Suprapubic skin (tissue), 4 donors: ENCODE data around the gene SFXN5. TPM values are rescaled to one million over a fixed set of nuclear protein-coding genes. Genes with fewer than 3 reads are reported as not detected.

ENCODE experiments used
- DNase-seq, 2 donors: peaks; one replicate each; pipeline ENCODE4 v3.0.0-alpha.2; 2019; ENCODE audit warnings: low spot score in 2 of 2
- H3K27ac ChIP-seq: fragments of 200-600 bp; sonication (generic); one replicate; pipeline ENCODE4 v1.5.1; 2019
- H3K27me3 ChIP-seq: fragments of 200-600 bp; sonication (generic); one replicate; pipeline ENCODE4 v1.5.1; 2019
- H3K36me3 ChIP-seq: fragments of 200-600 bp; sonication (generic); one replicate; pipeline ENCODE4 v1.5.1; 2019
- H3K4me1 ChIP-seq: fragments of 200-600 bp; sonication (generic); one replicate; pipeline ENCODE4 v1.5.1; 2019
- H3K4me3 ChIP-seq: fragments of 200-600 bp; sonication (generic); one replicate; pipeline ENCODE4 v1.5.1; 2019; ENCODE audit warnings: mild to moderate bottlenecking
- H3K9me3 ChIP-seq: fragments of 200-600 bp; sonication (generic); one replicate; pipeline ENCODE4 v1.5.1; 2019
- EP300 ChIP-seq: sonication (generic); formaldehyde crosslinking; IDR thresholded peaks from one replicate; pipeline ENCODE4 v1.6.1; 2017; ENCODE audit warnings: antibody characterized with exemption
- POLR2A ChIP-seq, 2 donors: fragments of 450-650 bp; IDR thresholded peaks; one replicate each; pipeline ENCODE4 v1.6.1; 2017; ENCODE audit warnings: antibody characterized with exemption in 2 of 2, mild to moderate bottlenecking in 2 of 2, moderate library complexity in 2 of 2
- POLR2AphosphoS5 ChIP-seq, 3 donors: sonication (generic); formaldehyde crosslinking; IDR thresholded peaks; one replicate each; pipeline ENCODE4 v1.6.1; 2017; ENCODE audit warnings: antibody characterized with exemption in 3 of 3
- WGBS: methylation state at CpG from one replicate; pipeline ENCODE4 v1.1.5; 2018; 5-methylcytosine and 5-hydroxymethylcytosine counted together
- total RNA-seq, 4 donors: library from RNA; depleted of rRNA; stranded (reverse); fragments of >200 nt; gene quantifications; one replicate each; pipeline ENCODE4 v1.1.0, GENCODE V29; 2016
- TF ChIP-seq, protein P1 (sequence below), 2 donors: fragments of 200-600 bp in 1 of 2; fragments of 450-650 bp in 1 of 2; sonication (generic) in 1 of 2; IDR thresholded peaks; one replicate each; pipeline ENCODE4 v1.5.1; 2016 to 2019; ENCODE audit warnings: antibody characterized with exemption in 2 of 2, mild to moderate bottlenecking in 1 of 2, moderate library complexity in 1 of 2

Gene SFXN5
- total RNA-seq, 4 donors from 2014 or later, result 11.9 to 25.7 (median 18.8) TPM

DNA sequence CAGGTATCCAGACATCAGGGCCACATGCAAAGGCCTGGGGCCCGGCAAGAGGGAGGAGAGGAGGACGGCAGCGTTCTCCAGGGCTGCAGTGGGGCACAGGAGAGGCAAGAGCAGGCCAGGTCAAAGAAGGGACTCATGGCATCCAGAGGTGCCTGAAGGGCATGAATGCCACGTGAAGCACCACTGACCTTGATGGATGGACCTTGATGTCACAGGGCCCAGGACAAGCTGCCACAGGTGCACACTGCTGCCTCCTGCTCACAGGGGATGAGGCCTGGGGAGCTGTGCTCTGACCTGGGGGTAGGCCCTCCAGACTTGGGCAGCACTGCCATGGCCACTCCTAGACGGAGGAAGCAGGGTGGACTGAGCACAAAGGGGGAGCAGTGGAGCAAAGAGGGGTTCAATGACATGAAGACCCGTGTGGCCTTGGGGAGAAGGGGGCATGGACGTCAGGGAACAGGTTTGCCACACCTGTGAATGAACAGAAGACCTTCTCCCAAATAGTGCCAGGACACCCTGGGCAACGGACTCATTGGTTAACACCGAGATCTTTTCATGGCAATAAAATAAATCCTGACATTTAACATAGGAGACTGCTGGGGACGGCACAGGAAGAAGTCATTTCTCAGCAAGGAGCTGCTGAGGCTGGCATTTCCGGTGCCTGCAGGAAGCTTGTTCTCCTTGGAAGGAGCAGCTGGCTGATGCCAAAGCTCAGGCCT is 88.6 kb downstream of the SFXN5 start:
- TF ChIP-seq POLR2AphosphoS5 (IDR thresholded peaks at IDR 0.05) (no peak), EP300 (no peak), POLR2A (IDR thresholded peaks at IDR 0.05) (no peak)
- TF ChIP-seq, protein P1, sequence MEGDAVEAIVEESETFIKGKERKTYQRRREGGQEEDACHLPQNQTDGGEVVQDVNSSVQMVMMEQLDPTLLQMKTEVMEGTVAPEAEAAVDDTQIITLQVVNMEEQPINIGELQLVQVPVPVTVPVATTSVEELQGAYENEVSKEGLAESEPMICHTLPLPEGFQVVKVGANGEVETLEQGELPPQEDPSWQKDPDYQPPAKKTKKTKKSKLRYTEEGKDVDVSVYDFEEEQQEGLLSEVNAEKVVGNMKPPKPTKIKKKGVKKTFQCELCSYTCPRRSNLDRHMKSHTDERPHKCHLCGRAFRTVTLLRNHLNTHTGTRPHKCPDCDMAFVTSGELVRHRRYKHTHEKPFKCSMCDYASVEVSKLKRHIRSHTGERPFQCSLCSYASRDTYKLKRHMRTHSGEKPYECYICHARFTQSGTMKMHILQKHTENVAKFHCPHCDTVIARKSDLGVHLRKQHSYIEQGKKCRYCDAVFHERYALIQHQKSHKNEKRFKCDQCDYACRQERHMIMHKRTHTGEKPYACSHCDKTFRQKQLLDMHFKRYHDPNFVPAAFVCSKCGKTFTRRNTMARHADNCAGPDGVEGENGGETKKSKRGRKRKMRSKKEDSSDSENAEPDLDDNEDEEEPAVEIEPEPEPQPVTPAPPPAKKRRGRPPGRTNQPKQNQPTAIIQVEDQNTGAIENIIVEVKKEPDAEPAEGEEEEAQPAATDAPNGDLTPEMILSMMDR (IDR thresholded peaks at IDR 0.05), result no peak
- Histone ChIP-seq H3K4me3 (no peak overlapping the region), H3K27me3 (no peaks in the 10 kb centered on the region), H3K4me1 (no peaks in the 10 kb centered on the region), H3K9me3 (no peaks in the 10 kb centered on the region), H3K27ac (no peak overlapping the region), H3K36me3 (peaks cover 7% of the 10 kb centered on the region)
- WGBS, result 92% methylated on average over 11 of the region's 11 CpGs
- DNase-seq, result no peak

DNA sequence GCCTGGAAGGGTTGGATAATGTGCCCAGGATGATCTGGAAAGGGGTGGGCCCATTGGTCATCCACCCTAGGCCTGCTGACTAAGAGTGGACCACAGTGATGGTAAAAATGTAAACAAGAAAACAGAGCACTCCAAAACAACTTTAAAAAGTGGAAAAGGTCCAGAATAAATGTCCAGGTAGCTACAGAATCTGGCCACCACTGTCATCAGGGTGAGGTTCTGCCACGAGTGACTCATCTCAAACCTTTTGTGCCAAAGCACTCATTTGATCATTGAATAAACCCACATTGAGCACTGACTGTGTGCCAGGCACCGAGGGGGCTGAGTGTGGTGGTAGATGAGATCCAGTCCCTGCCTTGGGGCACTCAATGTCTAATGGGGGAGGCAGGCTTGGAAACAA is 89.3 kb downstream of the SFXN5 start:
- WGBS, result 90% methylated on average over 2 of the region's 2 CpGs
- Histone ChIP-seq H3K27ac (no peak overlapping the region), H3K9me3 (no peaks in the 10 kb centered on the region), H3K4me3 (no peak overlapping the region), H3K36me3 (peaks cover 6% of the 10 kb centered on the region), H3K4me1 (no peaks in the 10 kb centered on the region), H3K27me3 (no peaks in the 10 kb centered on the region)
- DNase-seq, result no peak
- TF ChIP-seq POLR2A (IDR thresholded peaks at IDR 0.05), result no peak
- TF ChIP-seq, protein P1 (IDR thresholded peaks at IDR 0.05), result no peak
- no peak for TF ChIP-seq POLR2AphosphoS5 (IDR thresholded peaks at IDR 0.05)
- no peak for TF ChIP-seq EP300

DNA sequence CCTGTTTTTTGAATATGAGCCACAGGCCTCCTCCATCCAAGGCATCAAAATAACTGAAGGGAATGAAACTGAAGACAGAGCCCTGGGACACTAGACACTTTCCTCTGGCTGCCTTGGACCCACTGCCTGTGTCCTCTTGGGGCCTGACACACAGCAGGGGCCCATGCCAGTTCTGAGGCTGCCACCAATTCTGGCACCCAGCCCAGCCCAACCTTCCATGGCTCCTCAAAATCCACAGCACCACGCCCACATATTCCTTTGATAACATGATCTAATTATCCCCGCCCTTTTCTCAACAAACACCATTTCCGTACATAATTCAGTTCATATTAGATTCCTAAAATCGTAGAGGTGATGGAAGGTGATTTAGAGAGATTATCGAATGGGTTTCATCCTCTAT is 90.0 kb downstream of the SFXN5 start:
- Histone ChIP-seq H3K27ac (no peak overlapping the region), H3K4me3 (no peak overlapping the region), H3K27me3 (no peaks in the 10 kb centered on the region), H3K4me1 (no peaks in the 10 kb centered on the region), H3K9me3 (no peaks in the 10 kb centered on the region), H3K36me3 (no peaks in the 10 kb centered on the region)
- 84% methylated on average over 5 of the region's 5 CpGs for WGBS
- DNase-seq, result no peak
- TF ChIP-seq, protein P1 (IDR thresholded peaks at IDR 0.05), result no peak
- TF ChIP-seq EP300 (no peak), POLR2A (IDR thresholded peaks at IDR 0.05) (no peak), POLR2AphosphoS5 (IDR thresholded peaks at IDR 0.05) (no peak)

DNA sequence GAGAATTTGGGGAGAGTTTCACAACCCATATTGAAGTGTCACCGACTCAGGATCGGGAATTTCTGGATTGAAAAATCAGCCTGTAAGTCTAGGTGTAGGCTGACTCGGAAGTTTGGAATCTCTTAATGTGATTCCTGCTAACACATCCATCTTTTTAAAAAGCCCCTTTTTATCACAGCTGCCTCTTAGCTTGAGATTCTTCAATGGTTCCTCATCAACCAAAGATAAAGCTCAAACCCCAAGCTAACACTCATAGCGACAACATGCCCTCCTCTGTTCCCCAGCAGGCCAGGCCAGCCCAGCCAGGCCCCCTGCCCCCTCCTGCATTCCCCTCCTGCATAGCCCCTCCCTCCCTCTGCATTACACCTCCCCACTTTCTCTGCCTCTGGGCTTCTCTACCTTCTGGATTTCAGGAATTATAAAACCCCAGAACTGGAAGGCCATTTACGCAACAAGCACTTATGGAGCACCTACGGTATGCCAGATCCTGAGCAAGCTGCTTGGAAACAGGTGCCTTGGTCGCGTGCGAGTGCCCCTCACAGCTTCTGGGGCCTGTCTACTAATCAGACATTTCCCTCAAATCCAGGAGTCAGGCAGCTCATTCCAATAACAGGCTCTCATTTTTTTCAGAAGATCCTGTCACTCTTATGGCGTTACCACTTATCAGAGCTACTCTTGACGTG is 90.8 kb downstream of the SFXN5 start:
- Histone ChIP-seq H3K36me3 (no peaks in the 10 kb centered on the region), H3K4me1 (no peaks in the 10 kb centered on the region), H3K4me3 (no peak overlapping the region), H3K9me3 (no peaks in the 10 kb centered on the region), H3K27me3 (no peaks in the 10 kb centered on the region), H3K27ac (no peak overlapping the region)
- WGBS, result 93% methylated on average over 11 of the region's 11 CpGs
- no peak for DNase-seq
- TF ChIP-seq POLR2A (IDR thresholded peaks at IDR 0.05) (no peak), EP300 (no peak), POLR2AphosphoS5 (IDR thresholded peaks at IDR 0.05) (no peak)
- TF ChIP-seq, protein P1 (IDR thresholded peaks at IDR 0.05), result no peak

DNA sequence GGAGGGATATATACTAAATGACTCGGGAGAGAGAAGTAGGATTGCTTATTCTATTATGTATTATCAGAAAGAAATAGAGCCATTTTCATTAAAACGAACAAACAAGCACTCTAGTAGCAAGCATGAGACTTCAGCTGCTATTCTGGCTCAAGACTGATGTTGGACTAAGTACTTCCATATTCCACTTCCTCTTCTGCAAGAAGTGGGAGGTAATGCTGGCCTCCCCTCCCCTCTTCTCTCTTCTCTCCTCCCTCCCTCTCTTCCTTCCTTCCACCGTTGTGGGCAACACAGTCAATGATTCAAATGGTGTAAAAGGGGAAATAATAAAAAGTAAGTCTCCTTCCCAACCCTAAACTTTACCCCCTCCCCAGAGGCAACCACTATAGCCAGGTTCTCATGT is 91.6 kb downstream of the SFXN5 start:
- Histone ChIP-seq H3K36me3 (no peaks in the 10 kb centered on the region), H3K9me3 (no peaks in the 10 kb centered on the region), H3K27ac (no peak overlapping the region), H3K27me3 (no peaks in the 10 kb centered on the region), H3K4me3 (no peak overlapping the region), H3K4me1 (no peaks in the 10 kb centered on the region)
- TF ChIP-seq POLR2AphosphoS5 (IDR thresholded peaks at IDR 0.05), result no peak
- no peak for TF ChIP-seq EP300
- no peak for DNase-seq
- 53% methylated on average over 3 of the region's 3 CpGs for WGBS
